ENCODE data around the gene TTC38. TPM values are rescaled to one million over a fixed set of nuclear protein-coding genes. Genes with fewer than 3 reads are reported as not detected.
A peak's percentile ranks its signal among the peaks of the same experiment; 100 is the strongest.

Gene TTC38
- total RNA-seq, 1 donor from 2014 or later: 25.4 TPM

DNA sequence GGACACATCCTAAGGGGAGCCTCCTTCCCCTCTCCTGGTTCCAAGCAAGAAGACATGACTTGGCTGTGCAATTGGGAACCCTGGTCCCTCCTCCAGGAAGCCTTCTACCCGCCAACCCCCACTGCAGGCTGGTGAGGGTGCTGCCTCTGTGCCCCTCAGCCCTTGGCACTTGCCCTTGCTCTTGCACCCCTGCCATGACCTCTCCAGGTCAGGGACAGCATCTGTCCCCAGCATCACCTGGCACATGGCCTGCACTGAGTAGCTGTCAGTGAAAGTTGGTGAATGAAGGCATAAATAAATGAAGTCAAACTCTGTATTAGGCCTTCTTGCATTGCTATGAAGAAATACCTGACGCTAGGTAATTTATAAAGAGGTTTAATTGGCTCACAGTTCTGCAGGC lies 27.0 kb downstream of the TTC38 start:
- no peak for DNase-seq
- H3K36me3 ChIP-seq: peaks cover 34% of the 10 kb centered on the region
- TF ChIP-seq, protein P1, sequence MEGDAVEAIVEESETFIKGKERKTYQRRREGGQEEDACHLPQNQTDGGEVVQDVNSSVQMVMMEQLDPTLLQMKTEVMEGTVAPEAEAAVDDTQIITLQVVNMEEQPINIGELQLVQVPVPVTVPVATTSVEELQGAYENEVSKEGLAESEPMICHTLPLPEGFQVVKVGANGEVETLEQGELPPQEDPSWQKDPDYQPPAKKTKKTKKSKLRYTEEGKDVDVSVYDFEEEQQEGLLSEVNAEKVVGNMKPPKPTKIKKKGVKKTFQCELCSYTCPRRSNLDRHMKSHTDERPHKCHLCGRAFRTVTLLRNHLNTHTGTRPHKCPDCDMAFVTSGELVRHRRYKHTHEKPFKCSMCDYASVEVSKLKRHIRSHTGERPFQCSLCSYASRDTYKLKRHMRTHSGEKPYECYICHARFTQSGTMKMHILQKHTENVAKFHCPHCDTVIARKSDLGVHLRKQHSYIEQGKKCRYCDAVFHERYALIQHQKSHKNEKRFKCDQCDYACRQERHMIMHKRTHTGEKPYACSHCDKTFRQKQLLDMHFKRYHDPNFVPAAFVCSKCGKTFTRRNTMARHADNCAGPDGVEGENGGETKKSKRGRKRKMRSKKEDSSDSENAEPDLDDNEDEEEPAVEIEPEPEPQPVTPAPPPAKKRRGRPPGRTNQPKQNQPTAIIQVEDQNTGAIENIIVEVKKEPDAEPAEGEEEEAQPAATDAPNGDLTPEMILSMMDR (IDR thresholded peaks at IDR 0.05; ENCODE audit: borderline replicate concordance): no peak
- no peak overlapping the region for H3K27ac ChIP-seq (replicated peaks)
- no peak overlapping the region for H3K4me3 ChIP-seq
- peaks cover 41% of the 10 kb centered on the region for H3K4me1 ChIP-seq
- intact Hi-C loops (cut with micrococcal nuclease): no loop called here
- peaks cover 8% of the 10 kb centered on the region for H3K9me3 ChIP-seq (replicated peaks)
- H3K27me3 ChIP-seq (ENCODE audit: low read depth): no peaks in the 10 kb centered on the region

DNA sequence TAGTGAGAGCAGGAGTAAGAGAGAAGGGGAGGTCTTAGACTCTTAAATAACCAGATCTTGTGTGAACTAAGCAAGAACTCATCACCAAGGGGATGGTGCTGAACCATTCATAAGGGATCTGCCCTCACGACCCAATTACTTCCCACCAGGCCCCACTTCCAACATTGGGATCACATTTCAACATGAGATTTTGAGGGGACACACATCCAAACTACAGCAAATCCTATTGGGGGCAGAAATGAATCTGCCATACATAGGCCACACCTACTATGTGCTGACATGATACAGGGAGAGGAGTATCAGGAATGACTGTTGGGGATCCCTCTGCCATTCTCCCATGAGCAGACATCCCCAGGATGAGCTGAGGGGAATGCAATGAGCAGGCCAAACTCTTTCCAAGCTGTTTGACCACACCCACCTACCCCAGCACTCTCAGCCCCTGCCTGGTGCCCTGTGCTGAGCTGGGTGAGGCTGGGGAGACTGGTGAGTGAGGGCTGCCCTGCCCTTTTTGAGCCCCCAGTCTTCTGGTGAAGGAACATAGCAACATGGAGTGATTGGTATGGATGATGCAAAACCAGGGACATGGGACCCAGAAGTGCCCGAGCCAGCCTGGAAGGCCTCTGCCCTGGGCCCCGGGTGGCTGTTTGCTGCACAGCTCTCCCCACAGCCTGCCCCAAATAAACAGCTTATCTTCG lies 27.6 kb downstream of the TTC38 start:
- peaks cover 35% of the 10 kb centered on the region for H3K4me1 ChIP-seq
- H3K9me3 ChIP-seq (replicated peaks): peaks cover 8% of the 10 kb centered on the region
- intact Hi-C loops (cut with micrococcal nuclease): no loop called here
- H3K4me3 ChIP-seq: peak overlapping the region; percentile 71
- DNase-seq: no peak
- H3K36me3 ChIP-seq: peaks cover 33% of the 10 kb centered on the region
- H3K27me3 ChIP-seq (ENCODE audit: low read depth): no peaks in the 10 kb centered on the region
- peak overlapping the region; percentile 93 for H3K27ac ChIP-seq (replicated peaks)
- TF ChIP-seq, protein P1 (IDR thresholded peaks at IDR 0.05; ENCODE audit: borderline replicate concordance): no peak

DNA sequence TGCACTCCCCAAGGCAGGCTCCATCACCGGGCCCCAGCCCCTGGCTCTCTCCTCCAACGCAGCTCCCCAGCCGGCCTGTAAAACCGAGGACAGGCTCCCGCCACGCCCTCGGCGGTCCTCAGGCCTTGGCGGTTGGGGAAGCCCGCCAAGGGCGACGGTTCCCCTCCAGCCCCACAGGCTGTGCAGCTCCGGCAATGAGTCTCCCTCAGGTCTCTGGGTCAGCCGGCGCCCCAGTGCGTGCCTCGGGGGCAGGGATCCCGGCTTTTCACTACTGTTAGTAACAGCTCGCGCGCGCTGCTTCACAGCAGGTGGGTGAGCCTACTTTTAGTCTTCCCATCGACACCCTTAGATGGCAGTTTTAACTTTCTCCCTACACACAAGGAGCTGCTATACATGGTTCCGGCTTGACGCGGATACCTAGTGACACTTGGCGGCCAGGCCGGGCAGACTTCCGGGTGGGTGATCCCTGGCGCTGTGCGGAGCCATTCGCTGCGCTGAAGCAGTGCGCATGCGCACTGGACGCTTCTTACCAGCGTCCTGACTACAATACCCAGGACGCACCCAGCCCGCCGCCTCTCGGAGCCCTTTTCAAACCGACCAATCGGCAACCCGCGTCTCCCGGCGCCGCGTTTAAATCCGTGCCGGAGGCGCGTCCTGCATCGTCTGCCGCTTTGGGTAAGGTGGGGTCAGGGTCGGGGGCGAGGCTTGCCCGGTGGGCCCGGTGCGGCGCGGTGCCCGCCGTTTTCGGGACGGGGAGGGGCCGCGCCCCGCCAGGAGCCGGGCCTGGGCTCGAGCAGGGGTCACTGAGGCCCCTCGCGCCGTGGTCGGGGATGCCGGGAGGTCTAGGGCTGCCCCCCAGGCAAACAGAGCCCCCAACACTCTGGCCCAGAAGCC lies 28.7 kb downstream of the TTC38 start, which contains the start of gene GTSE1:
Gene GTSE1, plus strand, starts transcription at position 614 of the 894 bp plus-strand sequence. CDS start 531 bp downstream, outside the sequence.
- intact Hi-C loops (cut with micrococcal nuclease): no loop called here
- H3K4me3 ChIP-seq: peak within 1 kb of the TSS; percentile 71
- H3K27ac ChIP-seq (replicated peaks): peak within 1 kb of the TSS; percentile 93
- DNase-seq: peak; percentile 98
- H3K4me1 ChIP-seq: peaks cover 25% of the 10 kb centered on the region
- TF ChIP-seq, protein P1 (IDR thresholded peaks at IDR 0.05; ENCODE audit: borderline replicate concordance): peak; percentile 43
- H3K9me3 ChIP-seq (replicated peaks): peaks cover 7% of the 10 kb centered on the region
- no peaks in the 10 kb centered on the region for H3K27me3 ChIP-seq (ENCODE audit: low read depth)
- peaks cover 25% of the 10 kb centered on the region for H3K36me3 ChIP-seq

DNA sequence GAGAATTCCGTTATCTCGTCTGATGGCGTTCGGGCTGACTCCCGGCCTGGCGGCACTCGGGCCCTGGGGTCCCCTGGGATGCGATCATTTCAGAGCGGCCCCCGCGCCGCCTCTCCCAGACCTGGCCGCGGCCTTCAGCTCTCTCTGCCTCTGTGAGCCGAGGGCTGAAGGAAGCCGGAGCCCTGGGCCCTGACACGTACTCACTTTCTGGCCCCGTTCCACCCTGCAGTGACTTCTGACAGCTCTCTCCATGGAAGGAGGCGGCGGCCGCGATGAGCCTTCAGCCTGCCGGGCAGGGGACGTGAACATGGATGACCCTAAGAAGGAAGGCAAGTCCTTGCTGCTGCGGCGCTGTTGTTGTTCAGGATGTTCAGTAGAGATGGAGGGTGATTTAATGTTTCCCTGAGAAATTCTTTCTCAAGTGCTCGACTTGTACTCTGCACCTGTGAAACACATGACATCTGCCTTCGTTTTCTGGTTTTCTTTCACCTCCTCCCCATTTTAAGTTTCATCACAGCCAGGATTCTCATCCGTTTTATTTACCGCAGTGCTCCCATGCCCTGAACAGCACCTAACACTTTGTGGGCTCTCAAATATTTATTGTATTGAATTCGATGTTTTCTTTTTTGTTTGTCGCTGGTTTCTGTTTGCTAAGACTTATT lies 29.5 kb downstream of the TTC38 start:
- H3K4me1 ChIP-seq: peaks cover 21% of the 10 kb centered on the region
- intact Hi-C loops (cut with micrococcal nuclease): no loop called here
- H3K4me3 ChIP-seq: peak overlapping the region; percentile 71
- peaks cover 17% of the 10 kb centered on the region for H3K36me3 ChIP-seq
- TF ChIP-seq, protein P1 (IDR thresholded peaks at IDR 0.05; ENCODE audit: borderline replicate concordance): no peak
- H3K27ac ChIP-seq (replicated peaks): no peak overlapping the region
- no peaks in the 10 kb centered on the region for H3K9me3 ChIP-seq (replicated peaks)
- no peaks in the 10 kb centered on the region for H3K27me3 ChIP-seq (ENCODE audit: low read depth)
- DNase-seq: peak; percentile 26

DNA sequence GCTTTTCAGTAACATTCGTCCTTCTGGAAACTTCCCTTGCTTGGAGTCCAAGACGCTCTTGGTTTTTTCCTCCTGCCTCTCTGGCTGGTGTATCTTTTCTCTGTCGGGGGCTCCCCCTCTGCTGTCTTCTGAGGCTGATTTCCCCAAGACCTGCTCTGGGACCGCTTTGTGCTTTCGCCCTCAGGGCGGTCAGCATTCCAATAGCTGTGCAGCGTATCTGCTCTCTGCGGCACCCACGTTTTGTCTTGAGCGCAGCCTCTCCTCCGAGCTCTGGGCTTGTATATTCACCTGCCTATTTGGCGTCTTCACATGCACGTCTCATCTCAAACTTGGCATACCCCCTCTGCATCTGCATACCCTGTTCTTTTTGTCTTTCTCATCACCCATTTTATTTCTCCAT lies 31.3 kb downstream of the TTC38 start:
- TF ChIP-seq, protein P1 (IDR thresholded peaks at IDR 0.05; ENCODE audit: borderline replicate concordance): no peak
- Histone ChIP-seq H3K9me3 (replicated peaks) (no peaks in the 10 kb centered on the region), H3K36me3 (no peaks in the 10 kb centered on the region), H3K4me3 (no peak overlapping the region), H3K27me3 (ENCODE audit: low read depth) (no peaks in the 10 kb centered on the region), H3K27ac (replicated peaks) (no peak overlapping the region), H3K4me1 (peaks cover 21% of the 10 kb centered on the region)
- no peak for DNase-seq
- intact Hi-C loops (cut with micrococcal nuclease): no loop called here

Measured in left ventricle myocardium inferior (tissue), 1 donor.